ENCODE data around the gene NPPA.
A peak's percentile ranks its signal among the peaks of the same experiment; 100 is the strongest.

NPPA gene

GRCh38 chr1:11839727-11840705 is 7.6 kb downstream of the NPPA start:
- no peaks in the 10 kb centered on the region for H3K9me3 Mint-ChIP-seq
- H3K27ac Mint-ChIP-seq, result no peak overlapping the region
- no peak for ATAC-seq
- H3K27me3 Mint-ChIP-seq, result no peaks in the 10 kb centered on the region
- H3K4me3 Mint-ChIP-seq, result no peak overlapping the region
- DNase-seq, result no peak
- no peaks in the 10 kb centered on the region for H3K4me1 Mint-ChIP-seq

- H3K4me3 Mint-ChIP-seq, result no peak overlapping the region
- no peaks in the 10 kb centered on the region for H3K9me3 Mint-ChIP-seq
- H3K27me3 Mint-ChIP-seq, result no peaks in the 10 kb centered on the region
- H3K4me1 Mint-ChIP-seq, result no peaks in the 10 kb centered on the region
- DNase-seq, result peak; percentile 71 to 74
- no peak overlapping the region for H3K27ac Mint-ChIP-seq
- peak; percentile 92 for ATAC-seq
Measured at GRCh38 chr1:11838349-11839272, 9.0 kb downstream of the NPPA start.

- H3K4me1 Mint-ChIP-seq, result no peaks in the 10 kb centered on the region
- H3K27me3 Mint-ChIP-seq, result no peaks in the 10 kb centered on the region
- no peak overlapping the region for H3K4me3 Mint-ChIP-seq
- no peak for DNase-seq
- H3K27ac Mint-ChIP-seq, result no peak overlapping the region
- H3K9me3 Mint-ChIP-seq, result no peaks in the 10 kb centered on the region
- ATAC-seq, result no peak
Measured at GRCh38 chr1:11837767-11838348, 9.7 kb downstream of the NPPA start.

- Mint-ChIP-seq H3K9me3 (no peaks in the 10 kb centered on the region), H3K4me1 (no peaks in the 10 kb centered on the region), H3K27me3 (no peaks in the 10 kb centered on the region), H3K4me3 (no peak overlapping the region), H3K27ac (no peak overlapping the region)
- ATAC-seq (no peak), DNase-seq (no peak)
Measured at GRCh38 chr1:11836955-11837766, 10.4 kb downstream of the NPPA start.

- no peak for DNase-seq
- H3K27me3 Mint-ChIP-seq, result no peaks in the 10 kb centered on the region
- ATAC-seq, result no peak
- H3K4me3 Mint-ChIP-seq, result no peak overlapping the region
- no peaks in the 10 kb centered on the region for H3K9me3 Mint-ChIP-seq
- no peak overlapping the region for H3K27ac Mint-ChIP-seq
- H3K4me1 Mint-ChIP-seq, result no peaks in the 10 kb centered on the region
Measured at GRCh38 chr1:11835441-11836225, 11.9 kb downstream of the NPPA start.

GRCh38 chr1:11833900-11834299 is 13.7 kb downstream of the NPPA start:
- Mint-ChIP-seq H3K27me3 (no peaks in the 10 kb centered on the region), H3K27ac (no peak overlapping the region)
- no peak for ATAC-seq

GRCh38 chr1:11833497-11833896 is 14.1 kb downstream of the NPPA start:
- Mint-ChIP-seq H3K27me3 (no peaks in the 10 kb centered on the region), H3K4me1 (no peaks in the 10 kb centered on the region), H3K4me3 (no peak overlapping the region), H3K27ac (peak overlapping the region in 1 of 2 donors; percentile 54), H3K9me3 (no peaks in the 10 kb centered on the region)
- DNase-seq (no peak), ATAC-seq (no peak)

More at GRCh38 chr1:11833900-11834299, 13.7 kb downstream of the NPPA start:
- Mint-ChIP-seq H3K9me3 (no peaks in the 10 kb centered on the region), H3K4me1 (no peaks in the 10 kb centered on the region), H3K4me3 (no peak overlapping the region)
- no peak for DNase-seq

GRCh38 chr1:11831945-11832725 is 15.4 kb downstream of the NPPA start:
- Mint-ChIP-seq H3K4me1 (no peaks in the 10 kb centered on the region), H3K4me3 (no peak overlapping the region), H3K9me3 (no peaks in the 10 kb centered on the region), H3K27ac (no peak overlapping the region), H3K27me3 (no peaks in the 10 kb centered on the region)
- ATAC-seq (no peak), DNase-seq (no peak)

GRCh38 chr1:11828511-11828910 is 19.1 kb downstream of the NPPA start:
- Mint-ChIP-seq H3K27me3 (no peaks in the 10 kb centered on the region), H3K4me1 (no peaks in the 10 kb centered on the region), H3K9me3 (no peaks in the 10 kb centered on the region), H3K4me3 (no peak overlapping the region), H3K27ac (peak overlapping the region in 1 of 2 donors; percentile 84)
- DNase-seq, result no peak
- no peak for ATAC-seq

- Mint-ChIP-seq H3K4me3 (no peak overlapping the region), H3K27ac (no peak overlapping the region), H3K4me1 (no peaks in the 10 kb centered on the region), H3K27me3 (no peaks in the 10 kb centered on the region), H3K9me3 (no peaks in the 10 kb centered on the region)
- DNase-seq (no peak), ATAC-seq (no peak)
Measured at GRCh38 chr1:11826946-11827345, 20.6 kb downstream of the NPPA start.

- Mint-ChIP-seq H3K4me3 (no peak overlapping the region), H3K9me3 (no peaks in the 10 kb centered on the region), H3K27ac (no peak overlapping the region), H3K27me3 (no peaks in the 10 kb centered on the region), H3K4me1 (no peaks in the 10 kb centered on the region)
- DNase-seq, result no peak
- ATAC-seq, result no peak
Measured at GRCh38 chr1:11825131-11825530, 22.5 kb downstream of the NPPA start.

- no peaks in the 10 kb centered on the region for H3K27me3 Mint-ChIP-seq
- no peak overlapping the region for H3K27ac Mint-ChIP-seq
- no peak overlapping the region for H3K4me3 Mint-ChIP-seq
- DNase-seq (no peak), ATAC-seq (no peak)
- no peaks in the 10 kb centered on the region for H3K9me3 Mint-ChIP-seq
- H3K4me1 Mint-ChIP-seq, result no peaks in the 10 kb centered on the region
Measured at GRCh38 chr1:11823366-11824137, 24.0 kb downstream of the NPPA start.

- no peaks in the 10 kb centered on the region for H3K27me3 Mint-ChIP-seq
- no peaks in the 10 kb centered on the region for H3K9me3 Mint-ChIP-seq
- ATAC-seq, result no peak
- H3K4me3 Mint-ChIP-seq, result no peak overlapping the region
- no peaks in the 10 kb centered on the region for H3K4me1 Mint-ChIP-seq
- no peak for DNase-seq
- H3K27ac Mint-ChIP-seq, result peak overlapping the region in 1 of 2 donors; percentile 15
Measured at GRCh38 chr1:11822091-11822490, 25.5 kb downstream of the NPPA start.
